Pulmonary artery endothelial cell (primary cell): ENCODE data around the gene PVALB. TPM values are rescaled to one million over a fixed set of nuclear protein-coding genes. Genes with fewer than 3 reads are reported as not detected.

ENCODE experiments used
- DNase-seq: peaks from one replicate; pipeline ENCODE4 v3.0.0-alpha.2; 2011; ENCODE audit warnings: low read depth, low spot score
- total RNA-seq: library from RNA; depleted of rRNA; stranded (reverse); fragments of >200 nt; gene quantifications from 2 replicates; pipeline ENCODE4 v1.2.3, GENCODE V29; 2014

The PVALB gene
- total RNA-seq, 1 donor from 2014 or later: not detected

GRCh38 chr22:36846949-36847348, 30.1 kb upstream of the PVALB start:
- DNase-seq: no peak

- DNase-seq: no peak
Measured at GRCh38 chr22:36846271-36846670, 29.4 kb upstream of the PVALB start.

- no peak for DNase-seq
Measured at GRCh38 chr22:36840106-36840505, 23.3 kb upstream of the PVALB start.

- DNase-seq: no peak
Measured at GRCh38 chr22:36839356-36840073, 22.7 kb upstream of the PVALB start.

GRCh38 chr22:36838119-36839030, 21.5 kb upstream of the PVALB start:
- no peak for DNase-seq

- no peak for DNase-seq
Measured at GRCh38 chr22:36835903-36836302, 19.1 kb upstream of the PVALB start.

- DNase-seq: no peak
Measured at GRCh38 chr22:36833073-36833472, 16.2 kb upstream of the PVALB start.

GRCh38 chr22:36831717-36832116, 14.9 kb upstream of the PVALB start:
- no peak for DNase-seq

- DNase-seq: no peak
Measured at GRCh38 chr22:36831206-36831605, 14.4 kb upstream of the PVALB start.

- no peak for DNase-seq
Measured at GRCh38 chr22:36830601-36831000, 13.8 kb upstream of the PVALB start.

- DNase-seq: no peak
Measured at GRCh38 chr22:36829370-36830002, 12.7 kb upstream of the PVALB start.

- no peak for DNase-seq
Measured at GRCh38 chr22:36828815-36829214, 12.0 kb upstream of the PVALB start.

GRCh38 chr22:36826262-36826661, 9.4 kb upstream of the PVALB start:
- DNase-seq: no peak

GRCh38 chr22:36824655-36825054, 7.8 kb upstream of the PVALB start:
- DNase-seq: no peak

GRCh38 chr22:36823186-36823839, 6.5 kb upstream of the PVALB start:
- peak; percentile 66 for DNase-seq

- no peak for DNase-seq
Measured at GRCh38 chr22:36822581-36822980, 5.7 kb upstream of the PVALB start.

GRCh38 chr22:36819112-36819511, 2.3 kb upstream of the PVALB start:
- DNase-seq: no peak

GRCh38 chr22:36818010-36818642, 1.3 kb upstream of the PVALB start:
- DNase-seq: no peak

GRCh38 chr22:36817525-36817848, 652 bp upstream of the PVALB start:
- no peak for DNase-seq

- DNase-seq: no peak
Measured at GRCh38 chr22:36816339-36816635, 548 bp downstream of the PVALB start.

- no peak for DNase-seq
Measured at GRCh38 chr22:36815558-36816338, 1.1 kb downstream of the PVALB start.
